Naive B cell (primary cell): Measurements from ENCODE around the gene KMT2C. TPM values are rescaled to one million over a fixed set of nuclear protein-coding genes. Genes with fewer than 3 reads are reported as not detected.
A peak's percentile ranks its signal among the peaks of the same experiment; 100 is the strongest.

ENCODE experiments used
- ATAC-seq, 2 donors: fragments of 150-1000 bp; cut with Tn5 transposase; 2 replicates each; pipeline ENCODE4 v1.10.0; 2021; ENCODE audit warnings: low read depth in 2 of 2, mild to moderate bottlenecking in 2 of 2, moderate library complexity in 2 of 2
- DNase-seq: peaks from one replicate; pipeline ENCODE4 v3.0.0; 2022
- H3K27ac Mint-ChIP-seq, 6 donors: one replicate each; pipeline ENCODE4 v1.8.0; 2020 to 2022; ENCODE audit warnings: mild to moderate bottlenecking in 6 of 6, mixed read lengths in 6 of 6, moderate library complexity in 5 of 6, inconsistent platforms in 2 of 6
- H3K27me3 Mint-ChIP-seq, 3 donors: one replicate each; pipeline ENCODE4 v1.8.0; 2021 to 2022; ENCODE audit warnings: mixed read lengths in 3 of 3, mild to moderate bottlenecking in 1 of 3
- H3K36me3 Mint-ChIP-seq, 2 donors: one replicate each; pipeline ENCODE4 v1.8.0; 2020 to 2022; ENCODE audit warnings: mixed read lengths in 2 of 2, inconsistent platforms in 1 of 2, mild to moderate bottlenecking in 1 of 2
- H3K4me1 Mint-ChIP-seq, 3 donors: one replicate each; pipeline ENCODE4 v1.8.0; 2020 to 2022; ENCODE audit warnings: mixed read lengths in 3 of 3, inconsistent platforms in 1 of 3, mild to moderate bottlenecking in 1 of 3, moderate library complexity in 1 of 3
- H3K4me3 Mint-ChIP-seq, 8 donors: one replicate each; pipeline ENCODE4 v1.8.0; 2020 to 2022; ENCODE audit warnings: mild to moderate bottlenecking in 8 of 8, mixed read lengths in 8 of 8, moderate library complexity in 8 of 8, inconsistent platforms in 2 of 8
- H3K9me3 Mint-ChIP-seq, 7 donors: one replicate each; pipeline ENCODE4 v1.8.0; 2020 to 2022; ENCODE audit warnings: mixed read lengths in 7 of 7, mild to moderate bottlenecking in 5 of 7, inconsistent platforms in 2 of 7, moderate library complexity in 1 of 7
- polyA plus RNA-seq, 6 donors: library from polyadenylated mRNA; unstranded; fragments of 300-500 nt; fragmentation: Illumina TruSeq; gene quantifications; one replicate each; pipeline ENCODE4 v1.2.3, GENCODE V29; 2021; ENCODE audit warnings: low read depth in 6 of 6

Gene KMT2C
- polyA plus RNA-seq, 6 donors from 2014 or later = 9.3 to 34.0 (median 16.3) TPM

DNA sequence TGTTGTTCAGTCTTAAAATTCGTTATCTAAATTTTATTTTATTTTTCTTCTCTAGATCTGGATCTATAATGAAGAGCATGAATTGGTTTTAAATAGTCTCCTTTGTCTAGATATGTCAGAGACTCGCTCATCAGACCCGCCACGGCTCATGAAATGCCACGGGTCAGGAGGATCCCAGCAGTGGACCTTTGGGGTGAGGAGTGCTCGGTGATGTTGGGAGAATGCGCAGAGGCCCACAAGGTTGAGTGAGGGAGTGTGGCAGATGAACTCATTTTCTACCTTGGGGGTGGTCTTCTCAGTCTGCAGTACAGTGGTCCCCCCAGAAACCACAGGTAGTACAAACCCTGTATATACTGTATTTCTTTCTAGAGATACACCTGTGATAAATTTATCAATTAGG is 315.0 kb downstream of the KMT2C start:
- H3K4me1 Mint-ChIP-seq = peaks cover 0 to 8% (median 0%) of the 10 kb centered on the region in 3 donors
- ATAC-seq (no peak), DNase-seq (no peak)
- H3K27ac Mint-ChIP-seq = no peak overlapping the region
- peaks cover 49 to 69% of the 10 kb centered on the region in 2 donors for H3K36me3 Mint-ChIP-seq
- no peaks in the 10 kb centered on the region for H3K27me3 Mint-ChIP-seq
- H3K4me3 Mint-ChIP-seq = no peak overlapping the region
- H3K9me3 Mint-ChIP-seq = peaks cover 0 to 12% (median 6%) of the 10 kb centered on the region in 7 donors

DNA sequence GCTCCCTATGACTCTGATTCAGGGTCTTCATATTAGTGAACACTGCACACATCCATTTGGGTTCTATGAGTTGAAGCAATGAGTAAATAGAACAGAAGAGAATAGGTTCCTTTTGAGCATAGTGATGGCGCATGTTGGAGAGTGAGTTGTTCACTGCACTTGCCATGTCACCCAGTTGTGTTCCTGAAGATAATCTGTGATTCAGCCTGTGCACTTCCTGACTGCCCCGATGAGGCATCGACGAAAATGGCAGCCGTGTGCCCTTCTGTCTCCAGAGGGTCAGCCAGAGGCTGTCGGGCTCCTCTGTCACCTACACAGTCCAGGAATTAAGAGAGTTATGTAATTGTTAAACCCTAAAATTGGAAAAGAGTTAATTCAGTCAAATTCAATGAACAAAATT is 315.6 kb downstream of the KMT2C start:
- ATAC-seq = no peak
- peaks cover 0 to 12% (median 6%) of the 10 kb centered on the region in 7 donors for H3K9me3 Mint-ChIP-seq

DNA sequence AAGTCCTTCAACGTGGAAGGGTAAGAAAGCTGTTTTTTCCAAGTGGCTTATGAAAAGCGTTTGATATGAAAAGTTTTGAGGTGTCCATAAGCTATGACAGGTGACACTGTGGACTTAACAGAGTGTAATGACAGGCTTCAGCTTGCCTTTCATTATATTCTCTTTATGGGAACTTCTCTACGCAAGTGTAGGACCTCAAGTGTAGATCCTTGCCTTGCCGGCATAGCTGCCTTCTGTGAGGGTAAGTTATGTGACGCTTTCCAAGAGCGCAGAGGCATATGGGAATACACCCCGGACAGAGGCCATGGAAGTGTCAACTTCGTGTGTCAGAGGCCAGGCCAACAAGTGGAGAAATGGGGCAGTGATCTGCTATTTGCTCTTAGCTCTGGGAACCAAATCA is 318.4 kb downstream of the KMT2C start:
- Mint-ChIP-seq H3K36me3 (peaks cover 31 to 54% of the 10 kb centered on the region in 2 donors), H3K4me3 (no peak overlapping the region), H3K9me3 (peaks cover 0 to 4% (median 0%) of the 10 kb centered on the region in 7 donors), H3K4me1 (peaks cover 0 to 4% (median 0%) of the 10 kb centered on the region in 3 donors), H3K27ac (peak overlapping the region in 2 of 6 donors; percentile 12 to 79), H3K27me3 (no peaks in the 10 kb centered on the region)
- no peak for DNase-seq
- ATAC-seq = no peak

More for the DNA sequence above, 315.6 kb downstream of the KMT2C start:
- no peak for DNase-seq
- H3K4me1 Mint-ChIP-seq = peaks cover 0 to 8% (median 0%) of the 10 kb centered on the region in 3 donors
- H3K36me3 Mint-ChIP-seq = peaks cover 48 to 67% of the 10 kb centered on the region in 2 donors
- H3K4me3 Mint-ChIP-seq = no peak overlapping the region
- no peaks in the 10 kb centered on the region for H3K27me3 Mint-ChIP-seq
- H3K27ac Mint-ChIP-seq = peak overlapping the region in 1 of 6 donors; percentile 15

DNA sequence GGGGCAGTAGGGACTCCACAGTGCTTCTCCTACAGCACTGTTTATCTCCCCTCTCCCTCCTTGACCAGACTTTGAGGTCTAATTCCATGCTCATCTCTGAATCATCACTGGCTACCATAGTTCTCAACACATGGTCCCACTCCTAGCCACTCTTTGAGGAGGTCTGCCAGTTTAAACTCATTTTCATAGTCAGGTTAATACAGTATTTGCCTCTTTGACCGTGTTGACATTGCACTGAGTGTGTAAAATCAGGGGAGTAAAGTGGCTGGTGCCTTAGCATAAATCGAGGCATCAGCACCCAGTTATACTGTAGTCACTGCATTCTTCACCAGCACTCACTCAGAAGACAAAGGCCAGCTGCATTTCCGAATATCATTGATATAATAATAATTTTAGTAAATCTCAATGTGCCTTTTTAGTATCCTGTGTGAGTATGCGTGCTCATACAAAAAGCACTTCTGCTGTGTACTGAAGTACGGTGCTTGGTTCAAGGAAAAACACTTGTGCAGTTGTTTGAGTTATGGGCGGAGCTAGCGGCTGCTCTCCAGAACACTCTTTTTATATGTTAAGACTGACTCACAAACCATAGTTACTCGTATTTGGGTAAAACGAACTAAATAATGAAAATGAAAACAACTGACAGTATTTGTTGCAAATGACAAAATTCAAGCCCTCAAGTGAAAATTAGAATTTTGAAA is 320.6 kb downstream of the KMT2C start:
- ATAC-seq = no peak

DNA sequence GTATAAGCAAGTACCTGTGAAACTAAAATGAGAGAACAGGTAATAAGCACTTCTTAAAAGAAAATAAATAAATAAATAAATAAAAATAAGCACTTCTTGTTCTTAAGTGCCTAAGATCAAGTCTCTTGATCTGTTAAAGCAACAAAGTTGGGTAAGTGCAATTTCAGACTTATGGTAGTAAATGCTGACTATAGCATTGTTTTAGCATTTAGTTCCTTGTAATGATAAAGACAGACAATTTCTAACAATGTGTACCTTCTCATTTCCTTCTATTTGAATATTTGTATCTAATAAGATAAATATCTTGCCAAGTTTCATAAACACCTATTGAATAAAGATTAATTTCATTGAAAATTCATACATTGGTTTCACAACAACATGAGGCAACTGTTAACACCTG is 323.0 kb downstream of the KMT2C start:
- Mint-ChIP-seq H3K4me1 (no peaks in the 10 kb centered on the region), H3K27ac (no peak overlapping the region), H3K4me3 (no peak overlapping the region), H3K27me3 (no peaks in the 10 kb centered on the region), H3K36me3 (peaks cover 10 to 25% of the 10 kb centered on the region in 2 donors), H3K9me3 (peaks cover 0 to 4% (median 0%) of the 10 kb centered on the region in 7 donors)
- ATAC-seq (no peak), DNase-seq (no peak)

More for the DNA sequence above, 320.6 kb downstream of the KMT2C start:
- Mint-ChIP-seq H3K4me3 (no peak overlapping the region), H3K27me3 (no peaks in the 10 kb centered on the region), H3K4me1 (no peaks in the 10 kb centered on the region), H3K36me3 (peaks cover 11 to 36% of the 10 kb centered on the region in 2 donors), H3K9me3 (peaks cover 0 to 4% (median 0%) of the 10 kb centered on the region in 7 donors), H3K27ac (no peak overlapping the region)
- no peak for DNase-seq

DNA sequence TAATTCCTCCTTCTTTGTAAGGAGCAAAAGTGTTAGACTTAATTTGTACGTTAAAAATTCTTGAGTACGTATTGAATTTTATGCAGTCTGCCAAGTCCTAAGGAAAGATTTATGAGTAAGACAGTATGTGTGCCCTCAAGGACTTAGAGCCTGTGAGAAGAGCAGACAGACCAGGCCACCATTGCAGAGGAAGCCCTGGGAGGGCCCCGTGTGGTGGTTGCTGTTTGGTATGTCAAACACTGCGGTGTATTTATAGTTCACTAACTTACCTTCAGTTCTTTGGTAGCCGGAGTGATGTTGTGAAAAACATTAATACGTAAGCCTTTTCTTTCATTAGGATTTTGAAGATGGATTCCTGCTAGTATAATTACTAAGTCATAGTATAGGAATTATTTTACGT is 327.4 kb downstream of the KMT2C start:
- H3K9me3 Mint-ChIP-seq = no peaks in the 10 kb centered on the region
- no peaks in the 10 kb centered on the region for H3K27me3 Mint-ChIP-seq
- no peak overlapping the region for H3K4me3 Mint-ChIP-seq
- DNase-seq (no peak), ATAC-seq (no peak)
- H3K27ac Mint-ChIP-seq = no peak overlapping the region
- H3K4me1 Mint-ChIP-seq = no peaks in the 10 kb centered on the region
- peaks cover 17 to 20% of the 10 kb centered on the region in 2 donors for H3K36me3 Mint-ChIP-seq

DNA sequence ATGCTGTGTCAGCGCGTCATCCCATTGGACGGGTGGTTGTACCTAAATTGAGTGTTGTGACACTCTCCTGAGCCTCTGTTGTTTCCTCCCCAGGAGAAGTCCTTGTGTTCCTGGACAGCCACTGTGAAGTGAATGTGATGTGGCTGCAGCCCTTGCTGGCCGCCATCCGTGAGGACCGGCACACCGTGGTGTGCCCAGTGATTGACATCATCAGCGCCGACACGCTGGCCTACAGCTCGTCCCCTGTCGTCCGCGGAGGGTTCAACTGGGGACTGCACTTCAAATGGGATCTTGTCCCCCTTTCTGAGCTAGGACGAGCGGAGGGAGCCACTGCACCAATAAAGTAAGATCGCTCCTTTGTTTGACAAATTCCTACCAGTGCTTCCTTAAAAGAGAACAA is 327.9 kb downstream of the KMT2C start:
- Mint-ChIP-seq H3K4me1 (no peaks in the 10 kb centered on the region), H3K9me3 (no peaks in the 10 kb centered on the region), H3K36me3 (peaks cover 13 to 19% of the 10 kb centered on the region in 2 donors), H3K27me3 (no peaks in the 10 kb centered on the region), H3K4me3 (no peak overlapping the region), H3K27ac (no peak overlapping the region)
- ATAC-seq (no peak), DNase-seq (no peak)

DNA sequence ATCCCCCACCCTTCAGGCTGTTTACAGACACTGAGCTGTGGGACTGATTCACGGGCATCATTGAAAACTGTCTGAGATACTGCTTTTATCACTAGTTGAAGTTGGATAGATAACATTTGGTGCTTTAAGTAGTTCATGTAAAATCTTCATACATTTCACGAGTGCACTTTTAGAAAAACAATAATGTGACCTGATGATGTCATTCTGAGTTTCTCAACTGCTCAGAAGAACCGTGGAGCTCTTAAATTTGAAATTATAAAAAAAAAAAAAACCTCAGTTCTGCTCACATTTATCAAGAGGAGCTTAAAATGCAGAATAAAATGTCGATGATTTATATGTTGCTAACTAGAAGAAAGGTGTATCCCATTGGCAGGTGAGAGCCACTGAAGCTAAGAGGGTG is 328.8 kb downstream of the KMT2C start:
- H3K27me3 Mint-ChIP-seq = no peaks in the 10 kb centered on the region
- H3K36me3 Mint-ChIP-seq = peaks cover 13 to 19% of the 10 kb centered on the region in 2 donors
- ATAC-seq (no peak), DNase-seq (no peak)
- H3K4me1 Mint-ChIP-seq = no peaks in the 10 kb centered on the region
- no peak overlapping the region for H3K27ac Mint-ChIP-seq
- no peak overlapping the region for H3K4me3 Mint-ChIP-seq
- H3K9me3 Mint-ChIP-seq = no peaks in the 10 kb centered on the region

DNA sequence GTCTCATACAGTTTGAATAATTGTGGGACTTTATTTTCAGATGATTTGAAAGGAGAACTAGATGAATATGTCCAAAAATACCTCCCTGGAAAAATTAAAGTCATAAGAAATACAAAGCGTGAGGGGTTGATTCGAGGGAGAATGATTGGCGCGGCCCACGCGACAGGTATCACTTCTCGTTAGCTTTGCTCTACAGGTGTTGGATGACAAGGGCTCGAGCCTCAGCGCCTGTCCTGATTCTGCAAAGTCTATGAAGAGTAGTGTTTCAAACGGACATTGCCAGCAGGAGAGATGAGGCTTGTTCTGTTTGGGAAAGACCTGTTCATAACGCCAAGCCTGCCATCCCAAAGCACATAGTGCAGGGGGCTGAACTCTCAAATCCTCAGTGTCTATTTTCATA is 330.6 kb downstream of the KMT2C start:
- H3K9me3 Mint-ChIP-seq = no peaks in the 10 kb centered on the region
- H3K27me3 Mint-ChIP-seq = no peaks in the 10 kb centered on the region
- DNase-seq (no peak), ATAC-seq (no peak)
- H3K4me3 Mint-ChIP-seq = no peak overlapping the region
- H3K4me1 Mint-ChIP-seq = no peaks in the 10 kb centered on the region
- no peak overlapping the region for H3K27ac Mint-ChIP-seq
- peaks cover 13 to 27% of the 10 kb centered on the region in 2 donors for H3K36me3 Mint-ChIP-seq

DNA sequence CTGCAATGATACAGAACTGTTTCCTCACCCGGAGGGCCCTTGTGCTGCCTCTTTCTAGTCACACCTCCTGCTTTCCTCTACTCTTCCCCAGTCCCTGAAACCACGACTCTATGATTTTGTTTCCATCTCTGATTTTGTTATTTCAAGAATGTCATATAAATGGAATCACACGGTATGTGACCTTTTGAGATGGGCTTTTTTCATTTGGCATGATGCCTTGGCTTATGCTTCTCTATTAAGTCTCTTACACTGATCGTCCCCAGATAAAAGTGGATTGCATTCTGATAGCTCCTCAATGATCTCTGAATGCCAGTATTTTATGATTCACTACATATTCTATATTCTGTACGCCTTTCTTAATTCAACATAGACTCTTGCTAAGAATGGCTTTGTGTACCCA is 332.1 kb downstream of the KMT2C start:
- H3K4me1 Mint-ChIP-seq = no peaks in the 10 kb centered on the region
- no peak overlapping the region for H3K4me3 Mint-ChIP-seq
- H3K36me3 Mint-ChIP-seq = peaks cover 13 to 19% of the 10 kb centered on the region in 2 donors
- no peak for ATAC-seq
- no peaks in the 10 kb centered on the region for H3K27me3 Mint-ChIP-seq
- H3K9me3 Mint-ChIP-seq = no peaks in the 10 kb centered on the region
- H3K27ac Mint-ChIP-seq = peak overlapping the region in 1 of 6 donors; percentile 10
- no peak for DNase-seq

DNA sequence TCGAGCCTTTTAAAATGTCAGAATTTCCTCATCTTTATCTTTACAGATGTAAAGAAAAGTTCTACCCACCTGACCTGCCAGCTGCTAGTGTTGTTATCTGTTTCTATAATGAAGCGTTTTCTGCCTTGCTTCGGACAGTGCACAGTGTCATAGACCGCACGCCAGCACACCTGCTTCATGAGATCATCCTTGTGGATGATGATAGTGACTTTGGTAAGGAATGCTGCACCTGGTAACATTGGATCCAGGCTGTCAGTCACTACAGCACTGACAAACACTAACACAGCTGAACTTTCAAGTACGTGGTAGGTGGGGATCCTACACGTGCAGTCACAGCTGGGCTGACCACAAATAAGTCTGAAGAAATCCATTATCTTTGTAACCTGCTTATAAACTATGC is 332.7 kb downstream of the KMT2C start:
- no peak for DNase-seq
- H3K4me1 Mint-ChIP-seq = no peaks in the 10 kb centered on the region
- H3K27me3 Mint-ChIP-seq = no peaks in the 10 kb centered on the region
- ATAC-seq = no peak
- H3K9me3 Mint-ChIP-seq = no peaks in the 10 kb centered on the region
- no peak overlapping the region for H3K27ac Mint-ChIP-seq
- no peak overlapping the region for H3K4me3 Mint-ChIP-seq
- peaks cover 13 to 19% of the 10 kb centered on the region in 2 donors for H3K36me3 Mint-ChIP-seq

DNA sequence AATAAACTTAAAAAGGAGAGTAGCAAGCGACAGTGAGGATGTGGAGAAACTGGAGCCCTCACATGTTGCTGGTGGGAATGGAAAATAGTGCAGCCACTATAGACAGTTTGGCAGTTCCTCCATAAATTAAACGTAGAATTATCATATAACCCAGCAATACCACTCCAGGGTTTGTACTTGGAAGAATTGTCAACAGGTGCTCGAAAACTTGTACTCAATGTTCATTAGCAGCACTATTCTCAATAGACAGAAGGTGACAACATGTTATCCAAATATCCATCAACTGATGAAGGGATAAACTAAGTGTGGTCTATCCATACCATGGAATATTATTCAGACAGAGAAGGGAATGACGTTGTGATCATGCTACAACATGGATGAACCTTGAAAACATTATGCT is 338.5 kb downstream of the KMT2C start:
- H3K27ac Mint-ChIP-seq = no peak overlapping the region

DNA sequence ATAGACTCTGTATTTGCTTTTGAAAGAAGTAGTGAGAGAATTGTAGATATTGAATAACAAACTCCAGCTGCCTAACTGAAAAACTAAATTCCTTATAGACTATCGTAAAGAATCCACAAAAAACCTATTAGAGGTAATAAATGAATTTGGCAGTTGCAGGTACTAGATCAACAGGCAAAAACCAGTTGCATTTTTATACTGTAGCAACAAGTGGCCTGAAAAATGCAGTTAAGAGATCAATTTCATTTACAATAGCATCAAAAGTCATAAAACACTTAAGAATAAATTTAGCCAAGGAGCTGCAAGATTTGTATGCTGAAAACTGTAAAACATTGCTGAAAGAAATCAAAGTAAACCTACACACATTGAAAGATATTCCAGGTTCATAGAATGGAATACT is 340.0 kb downstream of the KMT2C start:
- Mint-ChIP-seq H3K4me3 (no peak overlapping the region), H3K36me3 (peaks cover 7% of the 10 kb centered on the region in 2 donors), H3K9me3 (no peaks in the 10 kb centered on the region), H3K27ac (no peak overlapping the region), H3K4me1 (peaks cover 0 to under 1% (median 0%) of the 10 kb centered on the region in 3 donors), H3K27me3 (no peaks in the 10 kb centered on the region)
- no peak for DNase-seq
- ATAC-seq = no peak

More for the DNA sequence above, 338.5 kb downstream of the KMT2C start:
- Mint-ChIP-seq H3K9me3 (no peaks in the 10 kb centered on the region), H3K36me3 (peaks cover 7 to 14% of the 10 kb centered on the region in 2 donors), H3K4me1 (no peaks in the 10 kb centered on the region), H3K27me3 (no peaks in the 10 kb centered on the region), H3K4me3 (no peak overlapping the region)
- DNase-seq (no peak), ATAC-seq (no peak)

DNA sequence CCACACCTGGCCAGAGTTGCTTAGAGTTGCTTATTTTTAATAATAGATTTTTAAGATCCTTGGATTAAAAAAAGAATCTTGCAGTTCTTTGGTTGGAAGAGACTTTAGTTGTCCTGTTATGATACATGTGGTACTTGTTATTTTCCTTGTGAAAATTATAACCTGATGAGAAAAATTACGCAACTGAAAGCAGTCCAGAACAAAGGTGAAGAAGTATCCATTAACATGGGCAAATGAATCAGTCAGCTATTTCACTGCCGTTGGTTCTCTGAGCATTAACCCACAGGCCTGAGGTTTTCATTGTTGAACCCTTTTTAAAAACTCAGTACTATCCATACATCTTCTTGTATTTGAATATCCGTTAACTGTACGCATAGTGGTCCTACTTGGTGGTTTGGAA is 342.1 kb downstream of the KMT2C start:
- ATAC-seq (no peak), DNase-seq (no peak)
- peaks cover 0 to 3% (median 0%) of the 10 kb centered on the region in 3 donors for H3K4me1 Mint-ChIP-seq
- no peak overlapping the region for H3K4me3 Mint-ChIP-seq
- peaks cover 10 to 16% of the 10 kb centered on the region in 2 donors for H3K36me3 Mint-ChIP-seq
- H3K27ac Mint-ChIP-seq = no peak overlapping the region
- H3K9me3 Mint-ChIP-seq = peaks cover 0 to 9% (median 8%) of the 10 kb centered on the region in 7 donors
- H3K27me3 Mint-ChIP-seq = no peaks in the 10 kb centered on the region
